SK-N-SH treated with all-trans-retinoic acid at 6 μM for 48 hours (cell line): Measurements from ENCODE around the gene RBPMS2.

Experiments
- ATAC-seq: fragments of 200-7000 bp; cut with Tn5 transposase; 3 replicates; pipeline ENCODE4 v1.9.1; 2020; ENCODE audit warnings: mild to moderate bottlenecking, moderate library complexity
- BACH2 ChIP-seq: fragments of 250-450 bp; sonication (Bioruptor Pico); IDR thresholded peaks from 2 replicates; pipeline ENCODE4 v1.9.0; 2021; ENCODE audit warnings: mild to moderate bottlenecking, borderline replicate concordance
- CSDC2 ChIP-seq: fragments of 250-450 bp; sonication (Bioruptor Pico); IDR thresholded peaks from 2 replicates; pipeline ENCODE4 v1.5.0; 2020; ENCODE audit warnings: mild to moderate bottlenecking, moderate library complexity
- ESRRG ChIP-seq: fragments of 250-450 bp; sonication (Bioruptor Pico); IDR thresholded peaks from 2 replicates; pipeline ENCODE4 v1.6.1; 2021; ENCODE audit warnings: mild to moderate bottlenecking
- ISL1 ChIP-seq: fragments of 250-450 bp; sonication (Bioruptor Pico); IDR thresholded peaks from 2 replicates; pipeline ENCODE4 v2.1.2; 2022; ENCODE audit warnings: mild to moderate bottlenecking, moderate library complexity
- OSR1 ChIP-seq: fragments of 250-450 bp; sonication (Bioruptor Pico); IDR thresholded peaks from 2 replicates; pipeline ENCODE4 v1.8.0; 2022; ENCODE audit warnings: moderate library complexity, mild to moderate bottlenecking, inconsistent platforms
- PPARA ChIP-seq: fragments of 250-450 bp; sonication (Bioruptor Pico); IDR thresholded peaks from 2 replicates; pipeline ENCODE4 v1.5.0; 2020; ENCODE audit warnings: mild to moderate bottlenecking, borderline replicate concordance
- RARB ChIP-seq: fragments of 250-450 bp; sonication (Bioruptor Pico); IDR thresholded peaks from 2 replicates; pipeline ENCODE4 v1.8.0; 2021; ENCODE audit warnings: mild to moderate bottlenecking, moderate library complexity
- TOX ChIP-seq: fragments of 250-450 bp; sonication (Bioruptor Pico); IDR thresholded peaks from 2 replicates; pipeline ENCODE4 v1.8.0; 2021; ENCODE audit warnings: mild to moderate bottlenecking, moderate library complexity, borderline replicate concordance
- ZFP3 ChIP-seq: fragments of 250-450 bp; sonication (Bioruptor Pico); IDR thresholded peaks from 2 replicates; pipeline ENCODE4 v1.5.0; 2020; ENCODE audit warnings: mild to moderate bottlenecking, moderate library complexity
- ZNF565 ChIP-seq: fragments of 450-650 bp; formaldehyde crosslinking; conservative IDR thresholded peaks from 2 replicates; pipeline ENCODE4 v1.5.0; 2020; ENCODE audit warnings: low read depth, mild to moderate bottlenecking, moderate library complexity
- ZNF8 ChIP-seq: fragments of 450-650 bp; formaldehyde crosslinking; IDR thresholded peaks from 2 replicates; pipeline ENCODE4 v1.5.0; 2020; ENCODE audit warnings: mild to moderate bottlenecking, moderate library complexity
- TF ChIP-seq, protein P1 (sequence below): fragments of 250-450 bp; sonication (Bioruptor Pico); IDR thresholded peaks from 2 replicates; pipeline ENCODE4 v1.5.1; 2021; ENCODE audit warnings: mild to moderate bottlenecking, moderate library complexity
- TF ChIP-seq, protein P2 (sequence below): fragments of 250-450 bp; sonication (Bioruptor Pico); IDR thresholded peaks from 2 replicates; pipeline ENCODE4 v1.5.1; 2020; ENCODE audit warnings: low read depth, mild to moderate bottlenecking, moderate library complexity
- TF ChIP-seq, protein P3 (sequence below): fragments of 250-450 bp; sonication (Bioruptor Pico); IDR thresholded peaks from 2 replicates; pipeline ENCODE4 v1.5.0; 2020; ENCODE audit warnings: mild to moderate bottlenecking, moderate library complexity
- TF ChIP-seq, protein P4 (sequence below): fragments of 250-450 bp; sonication (Bioruptor Pico); IDR thresholded peaks from 2 replicates; pipeline ENCODE4 v1.8.0; 2020; ENCODE audit warnings: mild to moderate bottlenecking, moderate library complexity, borderline replicate concordance
- TF ChIP-seq, protein P5 (sequence below): fragments of 250-450 bp; sonication (Bioruptor Pico); IDR thresholded peaks from 2 replicates; pipeline ENCODE4 v1.8.0; 2021; ENCODE audit warnings: low read depth, mild to moderate bottlenecking, moderate library complexity, borderline replicate concordance

RBPMS2 gene

DNA sequence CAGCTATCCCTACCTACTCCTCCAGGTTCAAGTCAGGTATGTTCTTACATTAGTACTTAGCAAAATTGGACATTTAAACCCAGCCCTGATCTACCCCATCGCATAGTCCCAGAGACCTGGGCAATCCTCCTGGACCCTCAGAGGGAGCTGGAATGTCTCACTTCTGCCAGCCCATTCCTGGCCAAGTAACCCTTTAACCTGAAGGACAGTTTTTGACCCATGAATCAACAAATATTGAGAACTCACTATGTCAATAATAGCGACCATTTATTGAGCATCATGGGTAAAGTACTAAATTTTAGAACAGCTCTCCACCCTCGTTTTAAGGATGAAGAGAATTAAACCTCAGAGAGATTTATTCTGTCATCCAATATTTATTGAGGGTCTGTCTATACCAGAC is 70.4 kb downstream of the RBPMS2 start (continued):
- TF ChIP-seq, protein P1, sequence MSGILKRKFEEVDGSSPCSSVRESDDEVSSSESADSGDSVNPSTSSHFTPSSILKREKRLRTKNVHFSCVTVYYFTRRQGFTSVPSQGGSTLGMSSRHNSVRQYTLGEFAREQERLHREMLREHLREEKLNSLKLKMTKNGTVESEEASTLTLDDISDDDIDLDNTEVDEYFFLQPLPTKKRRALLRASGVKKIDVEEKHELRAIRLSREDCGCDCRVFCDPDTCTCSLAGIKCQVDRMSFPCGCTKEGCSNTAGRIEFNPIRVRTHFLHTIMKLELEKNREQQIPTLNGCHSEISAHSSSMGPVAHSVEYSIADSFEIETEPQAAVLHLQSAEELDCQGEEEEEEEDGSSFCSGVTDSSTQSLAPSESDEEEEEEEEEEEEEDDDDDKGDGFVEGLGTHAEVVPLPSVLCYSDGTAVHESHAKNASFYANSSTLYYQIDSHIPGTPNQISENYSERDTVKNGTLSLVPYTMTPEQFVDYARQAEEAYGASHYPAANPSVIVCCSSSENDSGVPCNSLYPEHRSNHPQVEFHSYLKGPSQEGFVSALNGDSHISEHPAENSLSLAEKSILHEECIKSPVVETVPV (CRISPR knock-in tag): no peak
- TF ChIP-seq, protein P2, sequence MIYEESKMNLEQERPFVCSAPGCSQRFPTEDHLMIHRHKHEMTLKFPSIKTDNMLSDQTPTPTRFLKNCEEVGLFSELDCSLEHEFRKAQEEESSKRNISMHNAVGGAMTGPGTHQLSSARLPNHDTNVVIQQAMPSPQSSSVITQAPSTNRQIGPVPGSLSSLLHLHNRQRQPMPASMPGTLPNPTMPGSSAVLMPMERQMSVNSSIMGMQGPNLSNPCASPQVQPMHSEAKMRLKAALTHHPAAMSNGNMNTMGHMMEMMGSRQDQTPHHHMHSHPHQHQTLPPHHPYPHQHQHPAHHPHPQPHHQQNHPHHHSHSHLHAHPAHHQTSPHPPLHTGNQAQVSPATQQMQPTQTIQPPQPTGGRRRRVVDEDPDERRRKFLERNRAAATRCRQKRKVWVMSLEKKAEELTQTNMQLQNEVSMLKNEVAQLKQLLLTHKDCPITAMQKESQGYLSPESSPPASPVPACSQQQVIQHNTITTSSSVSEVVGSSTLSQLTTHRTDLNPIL (CRISPR knock-in tag): no peak
- no peak for TF ChIP-seq RARB (CRISPR knock-in tag)
- TF ChIP-seq, all 23 proteins: peak for 0

DNA sequence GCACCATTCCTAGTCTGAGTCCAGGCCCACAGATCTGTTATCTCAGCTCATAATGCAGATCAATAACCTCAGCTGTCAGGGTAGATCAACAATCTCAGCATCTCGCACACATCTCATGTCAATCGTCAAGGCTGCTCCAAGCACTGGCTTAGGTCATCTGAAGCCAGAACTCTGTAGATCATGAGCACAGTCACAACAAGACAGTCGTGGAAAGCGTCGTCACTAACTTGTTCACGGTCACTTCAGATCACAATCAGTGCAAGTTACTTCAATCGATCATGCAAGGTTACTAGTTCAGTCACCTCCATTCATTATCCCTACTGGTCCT is 71.8 kb downstream of the RBPMS2 start:
- ATAC-seq: peak; percentile 3; the same call in 2 of the 3 replicates
- TF ChIP-seq, protein P3, sequence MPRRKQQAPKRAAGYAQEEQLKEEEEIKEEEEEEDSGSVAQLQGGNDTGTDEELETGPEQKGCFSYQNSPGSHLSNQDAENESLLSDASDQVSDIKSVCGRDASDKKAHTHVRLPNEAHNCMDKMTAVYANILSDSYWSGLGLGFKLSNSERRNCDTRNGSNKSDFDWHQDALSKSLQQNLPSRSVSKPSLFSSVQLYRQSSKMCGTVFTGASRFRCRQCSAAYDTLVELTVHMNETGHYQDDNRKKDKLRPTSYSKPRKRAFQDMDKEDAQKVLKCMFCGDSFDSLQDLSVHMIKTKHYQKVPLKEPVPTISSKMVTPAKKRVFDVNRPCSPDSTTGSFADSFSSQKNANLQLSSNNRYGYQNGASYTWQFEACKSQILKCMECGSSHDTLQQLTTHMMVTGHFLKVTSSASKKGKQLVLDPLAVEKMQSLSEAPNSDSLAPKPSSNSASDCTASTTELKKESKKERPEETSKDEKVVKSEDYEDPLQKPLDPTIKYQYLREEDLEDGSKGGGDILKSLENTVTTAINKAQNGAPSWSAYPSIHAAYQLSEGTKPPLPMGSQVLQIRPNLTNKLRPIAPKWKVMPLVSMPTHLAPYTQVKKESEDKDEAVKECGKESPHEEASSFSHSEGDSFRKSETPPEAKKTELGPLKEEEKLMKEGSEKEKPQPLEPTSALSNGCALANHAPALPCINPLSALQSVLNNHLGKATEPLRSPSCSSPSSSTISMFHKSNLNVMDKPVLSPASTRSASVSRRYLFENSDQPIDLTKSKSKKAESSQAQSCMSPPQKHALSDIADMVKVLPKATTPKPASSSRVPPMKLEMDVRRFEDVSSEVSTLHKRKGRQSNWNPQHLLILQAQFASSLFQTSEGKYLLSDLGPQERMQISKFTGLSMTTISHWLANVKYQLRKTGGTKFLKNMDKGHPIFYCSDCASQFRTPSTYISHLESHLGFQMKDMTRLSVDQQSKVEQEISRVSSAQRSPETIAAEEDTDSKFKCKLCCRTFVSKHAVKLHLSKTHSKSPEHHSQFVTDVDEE: peak; percentile 48; the same call in 1 of the 2 replicates
- 0 out of 2 replicates have a peak, but pooled peaks have one; percentile 10 for TF ChIP-seq ZFP3
- no peak for TF ChIP-seq CSDC2 (CRISPR knock-in tag)
- TF ChIP-seq TOX (CRISPR knock-in tag): no peak

DNA sequence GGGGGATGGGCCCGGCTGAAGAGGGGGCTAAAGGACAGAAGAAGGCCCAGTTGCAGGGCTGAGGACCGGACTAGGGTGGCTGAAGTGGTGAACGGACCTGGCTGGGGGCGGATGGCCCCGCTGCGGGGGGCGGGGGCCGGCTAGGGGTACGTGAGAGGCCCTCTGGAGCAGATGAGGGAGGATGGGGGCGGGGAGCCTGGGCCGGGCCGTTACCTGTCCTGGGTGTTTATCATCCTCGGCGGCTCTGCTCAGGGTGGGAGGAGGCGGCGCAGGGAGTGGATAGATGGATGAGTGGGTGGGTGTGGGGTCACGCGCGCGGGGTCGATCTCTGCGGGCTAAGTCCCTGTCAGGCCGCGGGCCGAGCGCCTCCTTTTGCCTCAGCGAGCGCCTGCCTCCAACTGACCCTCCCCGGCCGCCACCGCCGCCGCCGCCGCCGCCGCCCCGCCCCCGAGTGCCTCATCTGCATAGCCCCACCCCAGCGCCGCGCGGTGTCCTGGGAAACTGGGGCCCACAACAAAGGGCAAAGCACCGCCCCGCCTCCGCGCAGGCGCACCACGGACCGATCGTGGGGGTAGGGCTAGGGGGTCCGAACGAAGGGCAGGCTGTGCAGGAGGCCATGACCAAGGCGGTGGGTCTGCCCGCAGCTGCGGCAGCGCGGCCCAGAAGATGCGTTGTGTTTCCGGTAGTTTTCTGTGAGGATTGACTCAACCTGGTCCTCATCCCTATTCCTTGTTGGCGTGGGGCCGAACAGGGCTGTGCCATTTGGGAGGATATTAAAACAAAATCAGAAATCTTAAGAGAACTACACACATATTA is 72.4 kb downstream of the RBPMS2 start:
- ATAC-seq: peak; percentile 94
- TF ChIP-seq ESRRG (CRISPR knock-in tag) (no peak), BACH2 (CRISPR knock-in tag) (no peak), ISL1 (CRISPR knock-in tag) (no peak), ZFP3 (no peak), ZNF565 (CRISPR knock-in tag) (no peak)

DNA sequence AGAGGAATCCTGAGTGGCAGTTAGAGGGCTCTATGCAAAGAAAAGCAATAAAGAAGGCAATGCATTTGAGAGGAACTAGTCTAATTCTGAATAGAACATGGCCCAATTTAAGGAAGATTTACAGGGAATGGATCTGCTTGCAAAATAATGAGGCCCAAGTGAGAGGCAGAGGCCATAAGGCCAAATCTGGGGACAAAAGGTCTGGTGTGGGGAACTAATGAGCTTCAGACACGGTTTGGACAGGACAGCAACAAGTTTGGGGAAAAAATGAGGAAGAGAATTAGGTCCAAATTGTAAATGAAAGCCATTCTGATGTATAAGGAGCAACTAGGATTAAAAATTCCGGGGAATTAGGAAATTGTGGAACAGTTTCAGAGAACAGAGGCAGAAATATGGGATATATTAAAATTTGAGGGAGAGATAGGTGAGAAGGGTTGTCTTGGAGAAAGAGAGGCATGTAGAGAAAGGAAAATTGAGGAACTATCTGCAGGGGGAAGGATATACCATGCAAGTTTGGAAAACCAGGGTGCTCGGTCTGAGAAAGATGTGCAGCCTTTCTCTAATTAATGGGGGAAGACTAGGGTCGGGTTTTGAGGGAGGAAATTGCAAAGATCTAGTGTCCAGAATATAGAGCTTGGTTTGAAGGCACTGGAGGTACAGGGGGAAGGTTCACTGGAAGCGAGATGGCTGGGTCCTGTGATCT is 73.8 kb downstream of the RBPMS2 start:
- ATAC-seq: no peak
- TF ChIP-seq PPARA (CRISPR knock-in tag): no peak
- TF ChIP-seq, protein P3: no peak

DNA sequence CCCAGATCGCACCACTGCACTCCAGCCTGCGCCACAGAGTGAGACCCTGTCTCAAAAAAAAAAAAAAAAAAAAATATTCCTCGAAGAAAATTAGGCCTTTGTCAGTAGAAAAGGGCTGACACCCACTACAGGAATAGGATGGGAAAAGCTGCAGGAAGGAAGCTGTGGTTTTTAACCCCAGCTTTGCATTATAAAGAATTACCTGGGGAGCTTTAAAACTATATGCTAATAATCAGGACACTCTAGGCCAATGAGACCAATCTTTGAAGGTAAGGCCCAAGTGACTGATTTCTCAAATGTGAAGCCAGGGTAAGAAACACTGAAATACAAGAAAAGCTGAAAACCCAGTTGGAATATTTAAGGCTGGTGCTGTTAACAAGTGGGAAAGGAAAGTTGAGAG is 74.3 kb downstream of the RBPMS2 start:
- no peak for ATAC-seq

More for the DNA sequence above, 74.3 kb downstream of the RBPMS2 start:
- TF ChIP-seq ESRRG (CRISPR knock-in tag) (no peak), RARB (CRISPR knock-in tag) (no peak), PPARA (CRISPR knock-in tag) (no peak), OSR1 (CRISPR knock-in tag) (no peak), ZFP3 (no peak), CSDC2 (CRISPR knock-in tag) (no peak), TOX (CRISPR knock-in tag) (no peak), ZNF8 (CRISPR knock-in tag) (no peak)
- TF ChIP-seq, protein P4, sequence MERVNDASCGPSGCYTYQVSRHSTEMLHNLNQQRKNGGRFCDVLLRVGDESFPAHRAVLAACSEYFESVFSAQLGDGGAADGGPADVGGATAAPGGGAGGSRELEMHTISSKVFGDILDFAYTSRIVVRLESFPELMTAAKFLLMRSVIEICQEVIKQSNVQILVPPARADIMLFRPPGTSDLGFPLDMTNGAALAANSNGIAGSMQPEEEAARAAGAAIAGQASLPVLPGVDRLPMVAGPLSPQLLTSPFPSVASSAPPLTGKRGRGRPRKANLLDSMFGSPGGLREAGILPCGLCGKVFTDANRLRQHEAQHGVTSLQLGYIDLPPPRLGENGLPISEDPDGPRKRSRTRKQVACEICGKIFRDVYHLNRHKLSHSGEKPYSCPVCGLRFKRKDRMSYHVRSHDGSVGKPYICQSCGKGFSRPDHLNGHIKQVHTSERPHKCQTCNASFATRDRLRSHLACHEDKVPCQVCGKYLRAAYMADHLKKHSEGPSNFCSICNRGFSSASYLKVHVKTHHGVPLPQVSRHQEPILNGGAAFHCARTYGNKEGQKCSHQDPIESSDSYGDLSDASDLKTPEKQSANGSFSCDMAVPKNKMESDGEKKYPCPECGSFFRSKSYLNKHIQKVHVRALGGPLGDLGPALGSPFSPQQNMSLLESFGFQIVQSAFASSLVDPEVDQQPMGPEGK: no peak
- TF ChIP-seq, protein P5, sequence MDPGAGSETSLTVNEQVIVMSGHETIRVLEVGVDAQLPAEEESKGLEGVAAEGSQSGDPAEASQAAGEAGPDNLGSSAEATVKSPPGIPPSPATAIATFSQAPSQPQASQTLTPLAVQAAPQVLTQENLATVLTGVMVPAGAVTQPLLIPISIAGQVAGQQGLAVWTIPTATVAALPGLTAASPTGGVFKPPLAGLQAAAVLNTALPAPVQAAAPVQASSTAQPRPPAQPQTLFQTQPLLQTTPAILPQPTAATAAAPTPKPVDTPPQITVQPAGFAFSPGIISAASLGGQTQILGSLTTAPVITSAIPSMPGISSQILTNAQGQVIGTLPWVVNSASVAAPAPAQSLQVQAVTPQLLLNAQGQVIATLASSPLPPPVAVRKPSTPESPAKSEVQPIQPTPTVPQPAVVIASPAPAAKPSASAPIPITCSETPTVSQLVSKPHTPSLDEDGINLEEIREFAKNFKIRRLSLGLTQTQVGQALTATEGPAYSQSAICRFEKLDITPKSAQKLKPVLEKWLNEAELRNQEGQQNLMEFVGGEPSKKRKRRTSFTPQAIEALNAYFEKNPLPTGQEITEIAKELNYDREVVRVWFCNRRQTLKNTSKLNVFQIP (CRISPR knock-in tag): no peak
